Activated T-cell treated with anti-CD3 and anti-CD28 coated beads, Interleukin-2, amount 50 U/mL, for 72 hours (primary cell): ENCODE measurements around the gene RFWD3. TPM values are rescaled to one million over a fixed set of nuclear protein-coding genes. Genes with fewer than 3 reads are reported as not detected.

Experiments used
- ATAC-seq, 2 donors: fragments of 150-1000 bp; cut with Tn5 transposase; replicated peaks in 1 of 2; 2 replicates each; pipeline ENCODE4 v1.10.0; 2021; ENCODE audit warnings: moderate library complexity in 2 of 2, mild to moderate bottlenecking in 1 of 2
- DNase-seq, 2 donors: peaks; one replicate each; pipeline ENCODE4 v3.0.0; 2021 to 2022; ENCODE audit warnings: mixed read lengths in 1 of 2
- H3K27ac Mint-ChIP-seq: one replicate; pipeline ENCODE4 v1.8.0; 2022; ENCODE audit warnings: mild to moderate bottlenecking, moderate library complexity, mixed read lengths
- H3K27me3 Mint-ChIP-seq: one replicate; pipeline ENCODE4 v1.8.0; 2022; ENCODE audit warnings: low read depth, mixed read lengths
- H3K36me3 Mint-ChIP-seq, 2 donors: one replicate each; pipeline ENCODE4 v1.8.0; 2022; ENCODE audit warnings: mixed read lengths in 2 of 2, mild to moderate bottlenecking in 1 of 2; ENCODE audit not compliant: insufficient read depth in 2 of 2
- H3K4me1 Mint-ChIP-seq: one replicate; pipeline ENCODE4 v1.8.0; 2022; ENCODE audit warnings: low read depth, mixed read lengths
- H3K4me3 Mint-ChIP-seq, 2 donors: one replicate each; pipeline ENCODE4 v1.8.0; 2022; ENCODE audit warnings: mild to moderate bottlenecking in 2 of 2, mixed read lengths in 2 of 2, moderate library complexity in 2 of 2
- H3K9me3 Mint-ChIP-seq, 2 donors: one replicate each; pipeline ENCODE4 v1.8.0; 2022; ENCODE audit warnings: mixed read lengths in 2 of 2
- total RNA-seq, 2 donors: library from RNA; stranded (reverse); gene quantifications; one replicate each; pipeline ENCODE4 v1.2.3, GENCODE V29; 2022

RFWD3 gene, protein sequence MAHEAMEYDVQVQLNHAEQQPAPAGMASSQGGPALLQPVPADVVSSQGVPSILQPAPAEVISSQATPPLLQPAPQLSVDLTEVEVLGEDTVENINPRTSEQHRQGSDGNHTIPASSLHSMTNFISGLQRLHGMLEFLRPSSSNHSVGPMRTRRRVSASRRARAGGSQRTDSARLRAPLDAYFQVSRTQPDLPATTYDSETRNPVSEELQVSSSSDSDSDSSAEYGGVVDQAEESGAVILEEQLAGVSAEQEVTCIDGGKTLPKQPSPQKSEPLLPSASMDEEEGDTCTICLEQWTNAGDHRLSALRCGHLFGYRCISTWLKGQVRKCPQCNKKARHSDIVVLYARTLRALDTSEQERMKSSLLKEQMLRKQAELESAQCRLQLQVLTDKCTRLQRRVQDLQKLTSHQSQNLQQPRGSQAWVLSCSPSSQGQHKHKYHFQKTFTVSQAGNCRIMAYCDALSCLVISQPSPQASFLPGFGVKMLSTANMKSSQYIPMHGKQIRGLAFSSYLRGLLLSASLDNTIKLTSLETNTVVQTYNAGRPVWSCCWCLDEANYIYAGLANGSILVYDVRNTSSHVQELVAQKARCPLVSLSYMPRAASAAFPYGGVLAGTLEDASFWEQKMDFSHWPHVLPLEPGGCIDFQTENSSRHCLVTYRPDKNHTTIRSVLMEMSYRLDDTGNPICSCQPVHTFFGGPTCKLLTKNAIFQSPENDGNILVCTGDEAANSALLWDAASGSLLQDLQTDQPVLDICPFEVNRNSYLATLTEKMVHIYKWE
- 100 to 1,000 TPM; 114 TPM for total RNA-seq

DNA sequence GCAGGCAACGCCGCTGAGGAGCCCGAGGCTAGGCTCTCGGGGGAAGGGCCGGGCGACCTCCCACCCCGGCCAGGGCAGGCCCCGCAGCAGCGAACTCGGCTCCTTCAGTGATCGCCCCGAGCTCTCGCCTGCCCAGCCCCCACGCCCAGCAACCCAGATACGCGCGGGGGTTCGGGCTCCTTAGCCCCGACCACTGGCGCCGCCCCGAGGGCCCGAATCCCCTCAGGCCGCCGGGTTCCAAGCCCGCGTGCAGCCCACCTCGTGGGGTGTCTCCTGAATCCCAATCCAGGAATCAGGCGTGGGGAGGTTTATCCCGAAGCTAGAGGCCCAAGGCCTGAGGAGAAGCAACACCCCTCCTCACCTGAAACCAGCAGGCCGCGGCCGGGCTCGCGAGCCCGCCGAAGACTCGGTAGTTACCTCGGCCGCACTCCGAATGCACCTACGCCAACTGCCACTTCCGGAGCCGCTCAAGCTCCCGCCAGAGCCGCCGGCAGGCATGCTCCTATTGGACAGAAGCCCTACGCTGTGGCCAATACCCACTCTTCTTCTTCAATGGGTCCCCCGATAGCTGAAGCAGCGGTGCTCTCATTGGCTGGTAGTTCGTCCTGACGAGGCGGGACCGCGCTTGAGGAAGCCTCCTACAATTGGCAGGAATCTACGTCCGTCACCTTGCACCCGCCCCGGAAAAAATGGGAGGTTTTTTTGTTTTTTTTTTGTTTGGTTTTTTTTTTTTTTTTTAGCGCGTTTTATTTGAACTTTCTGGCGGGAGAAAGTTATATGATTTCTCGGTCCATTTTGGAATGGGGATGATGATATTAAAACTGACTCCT, at the start of gene RFWD3:
Gene RFWD3 (minus strand): TSS at position 453 of the 830 bp plus-strand sequence. CDS start 5,428 bp downstream, outside the sequence.
- Mint-ChIP-seq H3K27ac (peak within 1 kb of the TSS; percentile 93), H3K4me3 (peak within 1 kb of the TSS; percentile 83 to 95), H3K27me3 (no peaks in the 10 kb centered on the region), H3K4me1 (peaks cover 49% of the 10 kb centered on the region), H3K36me3 (peaks cover 13 to 34% of the 10 kb centered on the region in 2 donors), H3K9me3 (no peaks in the 10 kb centered on the region)
- peak; percentile 100 for ATAC-seq
- DNase-seq = peak; percentile 94 to 97

- Mint-ChIP-seq H3K27me3 (no peaks in the 10 kb centered on the region), H3K4me1 (no peaks in the 10 kb centered on the region), H3K36me3 (no peaks in the 10 kb centered on the region), H3K4me3 (no peak overlapping the region), H3K9me3 (no peaks in the 10 kb centered on the region), H3K27ac (no peak overlapping the region)
- ATAC-seq (no peak), DNase-seq (no peak)
These were observed 49.7 kb upstream of the RFWD3 start for GRCh38 chr16:74716355-74716754.

DNA sequence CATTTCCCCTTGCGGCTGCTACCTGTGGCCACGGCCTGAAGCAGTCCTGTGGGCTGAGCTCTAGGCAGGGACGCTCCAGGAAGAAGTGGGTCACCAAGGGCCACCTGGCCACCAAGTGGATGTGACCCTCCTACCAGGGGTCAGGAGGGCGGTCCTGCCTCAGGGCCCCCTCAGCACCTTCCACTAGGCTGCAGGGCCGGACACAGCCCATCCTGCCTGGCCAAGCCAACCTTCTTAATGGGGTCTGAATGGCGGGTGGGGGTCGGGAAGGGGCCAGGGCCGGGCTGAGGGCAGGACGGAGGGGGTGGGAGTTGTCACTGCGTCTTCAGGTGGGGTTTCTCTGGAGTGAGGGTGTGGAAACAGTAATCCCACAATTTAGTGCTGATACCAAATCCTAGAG, 47.2 kb upstream of the RFWD3 start:
- Mint-ChIP-seq H3K9me3 (no peaks in the 10 kb centered on the region), H3K27me3 (no peaks in the 10 kb centered on the region), H3K4me1 (no peaks in the 10 kb centered on the region), H3K27ac (no peak overlapping the region), H3K4me3 (no peak overlapping the region), H3K36me3 (no peaks in the 10 kb centered on the region)
- DNase-seq = no peak
- no peak for ATAC-seq

GRCh38 chr16:74713325-74713724, 46.6 kb upstream of the RFWD3 start:
- Mint-ChIP-seq H3K4me3 (no peak overlapping the region), H3K27ac (no peak overlapping the region), H3K9me3 (no peaks in the 10 kb centered on the region), H3K36me3 (no peaks in the 10 kb centered on the region), H3K27me3 (no peaks in the 10 kb centered on the region), H3K4me1 (no peaks in the 10 kb centered on the region)
- DNase-seq = no peak
- ATAC-seq = no peak

GRCh38 chr16:74711938-74712337, 45.3 kb upstream of the RFWD3 start:
- Mint-ChIP-seq H3K27me3 (no peaks in the 10 kb centered on the region), H3K9me3 (no peaks in the 10 kb centered on the region), H3K27ac (no peak overlapping the region), H3K4me3 (no peak overlapping the region), H3K4me1 (no peaks in the 10 kb centered on the region), H3K36me3 (no peaks in the 10 kb centered on the region)
- no peak for ATAC-seq
- no peak for DNase-seq

DNA sequence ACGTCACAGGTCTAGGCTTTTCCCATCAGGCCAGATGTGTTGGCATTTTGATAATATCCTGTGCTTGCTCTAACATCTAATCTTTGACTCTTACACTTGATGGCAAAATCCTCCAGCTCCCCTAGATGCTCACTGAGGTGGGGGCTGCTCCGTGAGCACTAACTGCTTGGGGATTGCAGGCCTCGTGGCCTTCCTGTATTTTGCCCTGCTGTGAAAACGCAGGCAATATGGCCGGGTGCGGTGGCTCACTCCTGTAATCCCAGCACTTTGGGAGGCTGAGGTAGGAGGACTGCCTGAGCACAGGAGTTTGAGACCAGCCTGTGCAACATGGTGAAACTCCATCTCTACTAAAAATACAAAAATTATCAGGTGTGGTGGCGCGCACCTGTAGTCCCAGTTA, 43.7 kb upstream of the RFWD3 start:
- H3K9me3 Mint-ChIP-seq = no peaks in the 10 kb centered on the region
- no peaks in the 10 kb centered on the region for H3K36me3 Mint-ChIP-seq
- no peaks in the 10 kb centered on the region for H3K4me1 Mint-ChIP-seq
- DNase-seq (no peak), ATAC-seq (no peak)
- H3K4me3 Mint-ChIP-seq = no peak overlapping the region
- no peaks in the 10 kb centered on the region for H3K27me3 Mint-ChIP-seq
- no peak overlapping the region for H3K27ac Mint-ChIP-seq

DNA sequence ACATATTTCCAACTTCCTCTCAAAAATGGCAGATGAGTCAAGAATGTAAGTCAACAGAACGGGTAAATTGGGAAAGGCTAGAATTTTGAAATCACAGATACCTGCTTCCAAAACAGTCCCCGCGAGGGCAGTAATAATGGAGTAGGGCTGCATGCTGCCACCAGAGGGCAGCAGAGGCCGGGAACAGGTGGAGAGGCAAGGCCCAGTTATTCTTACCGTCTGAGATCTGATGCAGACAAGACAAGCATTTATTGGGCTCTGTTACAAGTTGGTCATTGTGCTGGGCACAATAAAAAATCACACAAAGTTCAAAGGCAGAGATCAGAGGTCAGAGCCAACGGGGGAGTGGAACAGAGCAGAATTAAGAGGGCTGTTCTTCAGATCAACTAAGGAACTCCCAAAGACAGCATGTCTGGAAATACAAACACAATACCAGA, 42.8 kb upstream of the RFWD3 start:
- H3K4me3 Mint-ChIP-seq = no peak overlapping the region
- H3K36me3 Mint-ChIP-seq = no peaks in the 10 kb centered on the region
- DNase-seq = peak; percentile 80 to 85
- peak; percentile 90 to 96 for ATAC-seq
- H3K27me3 Mint-ChIP-seq = no peaks in the 10 kb centered on the region
- H3K27ac Mint-ChIP-seq = peak overlapping the region; percentile 10
- H3K9me3 Mint-ChIP-seq = no peaks in the 10 kb centered on the region
- H3K4me1 Mint-ChIP-seq = peaks cover 6% of the 10 kb centered on the region

DNA sequence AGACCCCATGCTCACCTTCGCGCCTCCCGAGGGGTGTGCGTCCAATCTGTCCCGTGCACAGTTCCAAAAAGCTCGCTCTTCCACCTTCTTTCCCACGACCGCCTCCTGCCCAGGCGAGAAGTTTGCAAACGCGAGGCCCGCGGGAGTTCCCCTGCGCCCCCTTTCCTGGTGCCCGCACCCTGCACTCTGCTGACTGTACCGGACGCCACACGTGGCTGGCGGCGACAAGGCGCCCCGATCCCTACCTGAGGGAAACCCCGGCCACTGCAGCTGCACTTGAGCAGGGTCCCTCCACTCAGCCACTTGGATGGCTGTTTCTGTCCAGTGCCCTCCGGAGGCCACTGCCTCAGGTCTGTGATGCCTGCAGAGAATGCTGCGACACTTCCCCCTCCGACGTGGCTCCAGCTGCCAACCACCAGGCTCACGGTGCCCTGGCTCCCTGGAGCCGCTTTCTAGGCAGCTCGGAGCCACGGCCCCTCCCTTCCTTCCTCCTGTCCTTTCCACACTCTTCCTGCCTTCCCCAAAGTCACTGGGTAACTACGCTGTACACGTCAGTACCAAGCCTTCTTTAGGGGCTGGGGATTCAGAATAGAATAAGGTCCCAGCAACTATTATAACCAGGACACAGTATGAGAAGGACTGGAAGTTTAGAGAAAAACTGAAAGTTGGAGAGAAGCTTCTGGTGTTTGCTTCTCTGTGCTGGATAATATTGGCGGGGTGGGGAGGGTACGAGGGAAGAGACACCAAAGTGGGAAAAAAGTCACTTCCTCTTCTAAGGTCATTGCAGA, 34.0 kb upstream of the RFWD3 start, which contains the start of gene MLKL:
Gene MLKL (minus strand): TSS at position 425 of the 788 bp plus-strand sequence. CDS start 5,105 bp downstream, outside the sequence.
- DNase-seq = peak; percentile 71 to 77
- ATAC-seq = peak; percentile 76 to 77
- Mint-ChIP-seq H3K4me1 (peaks cover 68% of the 10 kb centered on the region), H3K27ac (peak within 1 kb of the TSS; percentile 99), H3K9me3 (no peaks in the 10 kb centered on the region), H3K27me3 (no peaks in the 10 kb centered on the region), H3K4me3 (peak within 1 kb of the TSS; percentile 98 to 99), H3K36me3 (peaks cover 4 to 12% of the 10 kb centered on the region in 2 donors)

- Mint-ChIP-seq H3K4me3 (peak overlapping the region; percentile 98 to 99), H3K27me3 (no peaks in the 10 kb centered on the region), H3K9me3 (no peaks in the 10 kb centered on the region), H3K36me3 (peaks cover 8 to 14% of the 10 kb centered on the region in 2 donors), H3K4me1 (peaks cover 70% of the 10 kb centered on the region), H3K27ac (peak overlapping the region; percentile 99)
- DNase-seq (peak; percentile 38 to 39), ATAC-seq (peak; percentile 14 to 20)
These were observed 33.4 kb upstream of the RFWD3 start for GRCh38 chr16:74700116-74700437.

- peak overlapping the region; percentile 82 to 98 for H3K4me3 Mint-ChIP-seq
- H3K27ac Mint-ChIP-seq = peak overlapping the region; percentile 94
- peaks cover 67% of the 10 kb centered on the region for H3K4me1 Mint-ChIP-seq
- no peak for ATAC-seq
- no peaks in the 10 kb centered on the region for H3K9me3 Mint-ChIP-seq
- peaks cover 8 to 14% of the 10 kb centered on the region in 2 donors for H3K36me3 Mint-ChIP-seq
- no peaks in the 10 kb centered on the region for H3K27me3 Mint-ChIP-seq
- DNase-seq = no peak
These were observed 33.0 kb upstream of the RFWD3 start for GRCh38 chr16:74699666-74700065.

- H3K27me3 Mint-ChIP-seq = no peaks in the 10 kb centered on the region
- no peaks in the 10 kb centered on the region for H3K9me3 Mint-ChIP-seq
- H3K27ac Mint-ChIP-seq = peak overlapping the region; percentile 94
- peaks cover 11 to 14% of the 10 kb centered on the region in 2 donors for H3K36me3 Mint-ChIP-seq
- no peak for ATAC-seq
- H3K4me1 Mint-ChIP-seq = peaks cover 61% of the 10 kb centered on the region
- DNase-seq = no peak
- peak overlapping the region; percentile 82 to 98 for H3K4me3 Mint-ChIP-seq
These were observed 31.5 kb upstream of the RFWD3 start for GRCh38 chr16:74698222-74698621.
